Measurements from ENCODE around the gene SH3GL1. TPM values are rescaled to one million over a fixed set of nuclear protein-coding genes. Genes with fewer than 3 reads are reported as not detected.

The SH3GL1 gene
- total RNA-seq, 2 donors from 2014 or later = 42.3 to 44.4 TPM

DNA sequence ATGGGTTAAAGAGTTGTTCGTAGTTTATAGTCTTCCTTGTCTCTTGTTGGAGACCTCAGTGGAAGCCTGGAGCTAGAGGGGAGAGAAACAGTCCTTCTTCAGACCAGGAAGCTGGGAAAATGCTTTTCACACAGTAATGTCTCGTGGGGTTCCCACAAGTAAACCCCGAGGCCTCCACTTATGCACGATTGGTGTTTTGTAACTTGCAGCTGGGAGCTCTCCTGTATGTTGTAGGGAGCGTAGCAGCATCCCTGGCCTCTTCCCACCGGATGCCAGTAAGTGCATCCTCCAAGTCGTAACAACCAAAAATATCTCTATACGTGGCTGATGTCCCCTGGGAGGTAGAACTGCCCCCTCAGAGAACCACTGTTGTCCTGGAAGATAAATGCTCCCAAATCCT, 5.6 kb upstream of the SH3GL1 start:
- ATAC-seq = no peak
- intact Hi-C loops (cut with DNase I, micrococcal nuclease) = no loop called here
- no peak for DNase-seq

DNA sequence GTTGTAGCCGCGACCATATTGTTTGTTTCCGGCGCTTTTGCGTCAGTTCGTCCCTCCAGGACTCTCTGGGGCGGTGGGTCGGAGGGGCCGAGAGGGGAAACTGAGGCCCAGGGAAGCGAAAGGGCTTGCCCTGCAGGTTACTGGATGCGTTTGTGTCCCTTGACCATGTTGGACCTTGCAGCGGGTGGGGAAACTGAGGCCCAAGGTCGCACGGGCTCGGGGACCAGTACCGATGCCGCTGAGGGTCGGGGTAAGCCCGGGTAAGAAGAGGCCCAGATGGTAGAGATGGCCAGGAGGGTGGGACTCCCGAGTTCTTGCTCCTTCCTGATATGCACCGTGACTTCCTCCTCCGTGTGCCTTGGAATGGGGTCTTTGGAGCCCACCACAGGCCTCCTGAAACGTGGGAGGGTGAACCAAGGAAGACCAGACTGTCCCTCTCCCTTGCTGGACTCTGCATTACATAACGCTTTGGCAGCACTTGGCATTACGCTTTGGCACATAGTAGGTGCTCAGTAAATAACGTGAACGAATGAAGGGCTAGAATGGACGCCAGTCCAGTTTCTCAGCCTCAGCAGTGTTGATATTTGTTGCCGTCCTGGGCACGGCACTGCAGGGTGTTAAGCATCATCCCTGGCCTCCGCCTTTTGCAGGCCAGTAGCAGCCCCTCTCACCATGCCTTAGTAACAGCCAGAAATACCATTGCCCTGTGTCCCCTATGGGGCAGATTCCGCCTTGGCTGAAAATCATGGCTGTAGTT, 2.8 kb upstream of the SH3GL1 start:
- DNase-seq = peak; percentile 38 to 39
- intact Hi-C loops (cut with DNase I, micrococcal nuclease) = no loop called here
- ATAC-seq = no peak

DNA sequence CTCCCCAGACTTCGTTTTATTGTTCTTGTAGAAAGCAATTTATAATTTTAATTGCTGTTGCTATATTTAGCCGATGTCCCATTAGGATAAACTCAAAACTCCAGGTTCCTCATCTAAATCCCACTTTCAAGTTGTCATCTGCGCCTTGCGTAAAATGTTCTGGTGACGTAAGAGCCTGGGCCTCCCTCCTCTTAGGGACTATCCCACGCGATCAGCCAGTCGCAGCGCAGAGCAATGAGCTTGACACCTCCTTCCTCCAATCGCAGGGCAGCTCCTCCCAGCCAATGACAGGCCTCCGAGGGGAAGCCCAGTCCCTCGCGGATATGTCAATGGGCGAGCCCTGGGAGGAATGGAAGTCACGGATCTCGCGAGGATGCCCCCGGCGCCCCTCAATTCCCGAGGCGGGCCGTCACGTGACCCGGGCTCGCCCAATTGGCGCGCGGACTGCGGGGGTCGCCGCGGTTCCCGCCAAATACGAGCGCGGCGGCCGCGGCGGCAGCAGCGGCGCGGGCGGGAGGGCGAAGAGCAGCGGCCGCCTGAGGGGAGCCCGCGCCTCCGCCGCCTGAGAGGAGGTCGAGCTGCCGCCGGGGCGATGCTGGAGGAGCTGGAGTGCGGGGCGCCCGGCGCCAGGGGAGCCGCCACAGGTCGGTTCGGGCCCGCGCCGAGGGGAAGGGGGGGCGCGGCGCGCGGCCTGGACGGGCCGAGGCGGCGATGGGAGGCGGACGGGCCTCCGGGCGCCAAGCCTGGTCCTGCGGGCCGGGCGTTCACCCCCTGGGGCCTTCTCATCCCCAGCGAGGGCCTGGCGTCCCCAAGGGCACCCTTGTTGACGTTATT, 2.0 kb upstream of the SH3GL1 start, which contains the start of gene CHAF1A:
Gene CHAF1A, plus strand, starts transcription at position 470 of the 834 bp plus-strand sequence. Its CDS starts 123 bp downstream, at position 593.
- peak; percentile 99 to 100 for DNase-seq
- peak; percentile 88 for ATAC-seq
- intact Hi-C loops (cut with DNase I, micrococcal nuclease) = no loop called here

DNA sequence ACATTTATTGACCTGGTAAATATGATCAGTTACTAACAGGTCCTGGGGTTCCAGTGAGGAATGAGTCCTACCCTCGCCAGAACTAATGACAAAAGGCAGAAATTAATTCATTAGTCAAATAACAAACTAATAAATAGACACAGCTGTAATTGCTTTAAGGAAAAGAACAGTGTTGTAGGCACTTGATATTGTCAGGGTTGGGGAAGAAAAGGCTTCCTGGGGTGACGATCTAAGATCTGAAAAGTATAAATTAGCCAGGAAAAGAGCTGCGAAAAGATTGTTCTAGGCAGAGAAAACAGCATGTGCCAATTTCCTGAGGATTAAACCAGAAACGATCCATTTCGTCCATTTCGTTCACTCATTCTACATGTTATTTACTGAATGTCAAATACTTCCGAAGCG, 1.4 kb upstream of the SH3GL1 start:
- ATAC-seq = no peak
- intact Hi-C loops (cut with DNase I, micrococcal nuclease) = no loop called here
- DNase-seq = no peak

DNA sequence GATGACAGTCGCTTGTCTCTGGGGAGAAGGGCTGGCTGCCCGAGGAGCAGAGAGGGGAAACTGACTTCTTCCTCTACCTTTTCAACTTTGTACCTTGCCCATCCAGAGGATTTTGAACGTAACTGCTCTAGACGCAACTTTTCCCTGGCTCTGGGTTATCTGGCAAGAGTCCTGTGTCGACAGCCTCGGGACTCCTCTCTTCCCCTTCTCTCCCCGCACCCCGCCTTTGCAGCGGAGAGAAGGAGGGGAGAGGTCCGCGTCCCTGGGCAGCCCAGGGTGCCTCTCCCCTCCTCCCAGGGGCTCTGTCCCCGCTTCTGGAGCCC, 574 bp downstream of the SH3GL1 start:
- DNase-seq = no peak
- intact Hi-C loops (cut with DNase I, micrococcal nuclease) = no loop called here
- peak; percentile 25 for ATAC-seq

DNA sequence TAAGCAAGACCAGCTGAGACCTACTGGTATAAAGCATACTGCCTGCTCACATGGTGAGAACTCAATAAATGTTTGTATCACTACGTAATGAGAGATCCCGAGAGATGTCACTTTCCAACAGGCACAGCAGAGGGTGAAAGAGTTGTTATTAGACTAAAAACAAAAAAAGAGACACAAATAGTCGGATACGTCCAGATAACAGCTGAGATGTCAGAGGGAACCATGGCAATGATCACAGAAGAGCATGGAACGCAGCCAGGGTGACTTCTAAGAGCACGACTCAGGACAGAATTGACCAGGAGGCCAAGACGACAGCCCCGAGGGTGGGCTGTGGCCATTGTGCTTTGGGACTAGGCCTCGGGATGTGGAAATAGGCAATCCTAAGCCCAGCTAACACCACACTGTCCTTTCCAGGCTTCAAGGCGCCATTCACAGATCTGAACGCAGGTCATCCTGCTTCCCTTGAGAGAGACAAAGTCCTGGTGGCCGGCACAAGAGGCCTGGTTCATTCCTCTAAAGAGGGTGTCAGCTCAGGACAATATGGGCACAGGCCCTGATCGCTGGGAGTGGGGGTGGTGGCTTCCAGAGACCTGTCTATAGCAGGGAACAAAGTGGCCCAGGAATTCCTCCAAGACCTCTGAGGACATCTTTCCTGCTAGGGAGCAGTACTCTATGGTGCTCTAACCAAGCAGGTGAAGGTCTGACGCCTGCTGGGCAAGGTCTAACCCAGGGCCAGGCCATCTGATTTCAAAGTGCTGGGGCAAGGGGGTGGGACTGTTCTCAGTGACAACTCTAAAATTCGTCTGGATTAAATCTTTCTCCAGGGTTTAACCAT, 3.2 kb downstream of the SH3GL1 start:
- no peak for ATAC-seq
- no peak for DNase-seq
- intact Hi-C loops (cut with DNase I, micrococcal nuclease) = no loop called here

DNA sequence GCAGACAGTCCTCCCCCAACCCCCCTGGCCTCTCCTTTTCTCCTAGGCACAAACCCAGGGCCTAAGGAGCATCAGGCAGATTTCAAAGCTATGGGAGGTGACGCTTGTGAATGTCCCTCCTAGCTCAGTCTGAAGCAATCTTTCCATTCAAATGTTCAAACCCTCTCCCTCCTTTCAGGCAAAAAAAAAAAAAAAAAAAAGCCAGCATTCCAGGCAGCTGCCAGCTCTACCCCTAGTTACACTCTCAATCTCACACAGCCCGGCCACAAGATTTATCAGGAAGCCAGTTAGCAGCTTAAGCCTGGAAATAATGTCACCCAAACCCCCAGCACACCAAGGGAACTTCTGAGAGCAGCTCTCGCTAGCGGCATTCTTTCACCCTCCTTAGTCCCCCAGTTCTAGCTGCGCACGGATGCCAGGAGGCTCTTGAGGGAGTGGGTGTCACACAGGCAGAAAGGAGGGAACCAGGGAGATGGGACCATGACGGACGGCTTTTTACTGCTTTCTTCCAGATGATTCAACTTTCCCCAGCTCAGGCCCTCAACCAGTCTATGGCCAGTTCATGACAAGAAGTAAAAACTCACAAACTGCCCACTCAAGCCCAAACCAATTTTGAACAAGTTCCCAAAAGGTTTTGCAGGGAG, 6.3 kb downstream of the SH3GL1 start:
- intact Hi-C loops (cut with DNase I, micrococcal nuclease) = no loop called here
- ATAC-seq (no peak), DNase-seq (no peak)

DNA sequence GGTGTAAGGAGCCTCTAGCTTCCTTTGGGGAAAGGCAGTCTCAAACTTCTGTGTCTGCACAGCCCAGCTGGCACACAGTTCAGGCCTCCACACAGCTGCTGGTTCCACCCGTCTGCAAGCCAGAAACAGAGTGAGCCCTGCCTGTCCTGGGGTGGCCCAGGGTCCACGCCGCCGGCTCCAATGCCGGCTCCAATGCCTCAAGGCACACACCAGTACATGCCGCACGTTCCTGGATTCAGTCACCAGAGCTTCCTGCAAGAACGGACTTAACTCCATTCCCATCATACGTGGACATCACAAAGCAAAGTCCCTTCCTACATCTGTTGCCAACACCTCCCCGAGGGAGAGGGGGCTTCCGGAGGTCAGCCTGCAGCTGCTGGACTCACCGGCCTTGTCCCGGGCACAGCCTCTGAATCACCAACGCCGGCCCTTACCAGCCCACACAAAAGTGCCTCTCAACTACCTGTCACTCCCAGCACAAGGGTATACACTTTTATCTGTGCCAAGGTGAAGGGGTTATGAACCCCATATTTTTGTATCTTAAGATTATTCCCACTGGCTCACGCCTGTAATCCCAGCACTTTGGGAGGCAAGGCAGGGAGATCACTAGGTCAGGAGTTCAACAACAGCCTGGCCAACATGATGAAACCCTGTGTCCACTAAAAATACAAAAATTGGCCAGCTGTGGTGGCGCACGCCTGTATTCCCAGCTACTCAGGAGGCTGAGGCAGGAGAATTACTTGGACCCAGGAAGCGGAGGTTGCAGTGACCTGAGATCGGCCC, 8.5 kb downstream of the SH3GL1 start:
- ATAC-seq = no peak
- no peak for DNase-seq
- intact Hi-C loops (cut with DNase I, micrococcal nuclease) = no loop called here

DNA sequence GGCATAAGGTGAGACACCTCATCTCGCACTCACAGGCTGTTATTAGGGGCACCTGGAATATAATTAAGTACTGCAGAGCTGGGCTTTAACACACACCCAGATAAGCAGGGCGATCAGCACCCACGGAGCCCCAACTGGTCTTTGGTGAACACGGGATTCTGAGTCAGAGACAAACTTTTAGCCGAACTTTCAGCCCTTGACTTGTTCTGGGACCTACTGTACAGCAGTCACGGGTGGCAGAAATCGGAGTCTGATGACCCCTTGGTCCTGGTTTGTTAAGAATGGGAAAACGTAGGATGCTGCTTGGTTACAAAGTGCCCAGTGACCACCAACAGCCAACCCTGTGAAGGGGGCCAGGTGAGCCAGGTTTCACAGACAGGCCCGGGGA, 9.0 kb downstream of the SH3GL1 start:
- DNase-seq (no peak), ATAC-seq (no peak)
- intact Hi-C loops (cut with DNase I, micrococcal nuclease) = no loop called here

DNA sequence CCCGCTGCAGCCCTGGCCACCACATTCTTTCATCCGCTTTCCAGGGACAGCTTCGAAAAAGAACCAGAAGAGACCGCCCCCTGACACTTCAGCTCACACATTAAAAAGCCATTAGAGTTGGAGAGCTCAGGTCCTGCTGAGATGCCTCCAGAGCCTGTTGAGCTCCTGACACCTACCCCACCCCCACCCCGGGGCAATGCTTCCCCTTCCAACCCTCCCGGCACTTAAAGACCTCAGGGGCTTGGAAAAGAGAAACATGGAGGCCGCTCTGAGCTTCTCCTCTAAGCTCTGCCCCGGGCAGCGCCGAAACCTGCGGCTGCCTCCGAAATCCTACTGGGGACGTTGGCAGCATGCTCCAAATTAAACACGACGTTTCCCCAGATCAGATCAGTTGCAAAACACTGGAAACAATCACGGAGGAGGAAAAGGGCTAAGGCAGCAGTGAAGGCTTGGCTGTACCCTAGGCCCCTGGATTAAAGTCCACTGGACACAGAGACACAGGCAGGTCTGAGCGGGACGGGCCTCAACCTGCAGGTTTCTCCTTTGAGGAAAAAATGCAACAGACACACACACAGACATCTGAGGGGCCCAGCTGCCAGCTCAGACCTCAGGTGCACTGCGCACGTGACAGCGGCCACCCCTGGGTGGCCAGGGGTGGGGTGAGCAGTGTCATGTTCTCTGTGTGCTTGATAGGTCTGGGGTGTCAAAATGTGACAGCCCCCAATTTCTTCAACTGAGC, 9.6 kb downstream of the SH3GL1 start:
- ATAC-seq (peak; percentile 58), DNase-seq (no peak)
- intact Hi-C loops (cut with DNase I, micrococcal nuclease) = no loop called here

DNA sequence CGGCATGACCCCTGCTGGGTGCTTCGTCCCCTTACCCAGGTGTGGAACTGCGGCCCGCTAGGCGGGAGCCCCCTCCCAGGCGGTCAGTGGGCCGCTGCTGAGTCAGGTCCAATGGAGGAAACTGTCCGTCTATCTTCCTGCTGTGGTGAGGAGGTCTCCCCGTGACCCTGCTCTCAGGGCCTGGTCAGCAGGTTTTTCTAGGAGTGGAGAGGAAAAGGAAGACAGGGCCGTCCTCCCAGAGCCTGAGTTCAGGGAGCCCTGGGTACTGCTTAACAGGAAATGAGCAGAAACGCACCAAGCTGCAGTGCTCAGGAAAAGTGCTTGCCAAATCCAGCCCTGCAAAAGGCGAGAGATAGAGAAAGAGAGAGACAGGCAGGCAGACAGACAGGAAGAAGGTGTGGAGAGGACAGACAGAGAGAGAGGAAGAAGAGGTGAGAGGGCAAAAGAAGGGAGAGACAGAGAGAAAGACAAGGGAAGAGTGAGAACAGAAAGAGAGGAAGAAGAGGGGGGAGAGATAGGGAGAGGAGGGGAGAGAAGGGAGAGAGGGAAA, 10.3 kb downstream of the SH3GL1 start:
- intact Hi-C loops (cut with DNase I, micrococcal nuclease) = no loop called here
- ATAC-seq (peak; percentile 33), DNase-seq (peak in 1 of 2 donors; percentile 37)

DNA sequence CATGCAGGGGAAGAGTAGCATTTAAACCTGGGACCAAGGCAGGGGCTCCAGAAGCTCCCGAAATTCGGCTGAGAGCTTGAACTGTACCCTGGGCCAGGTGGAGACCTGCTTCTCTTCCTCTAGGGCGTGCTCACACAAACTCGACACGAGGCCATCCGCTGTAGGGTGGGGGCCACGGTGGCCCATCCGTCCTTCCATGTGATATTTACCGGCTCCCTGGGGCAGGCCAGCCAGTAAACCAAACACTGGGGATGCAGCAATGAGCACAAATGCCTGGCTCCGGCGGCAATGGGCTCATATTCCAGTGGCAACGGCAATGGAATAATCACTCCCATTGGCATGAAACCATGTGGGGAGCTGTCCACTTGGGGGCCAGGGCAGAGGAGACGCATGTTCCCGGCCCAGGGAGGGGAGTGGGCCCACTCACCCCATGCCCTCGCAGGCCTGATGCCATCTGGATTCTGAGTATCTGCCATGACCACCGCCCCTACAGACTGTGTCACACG, 10.8 kb downstream of the SH3GL1 start:
- ATAC-seq (no peak), DNase-seq (no peak)
- intact Hi-C loops (cut with DNase I, micrococcal nuclease) = no loop called here

DNA sequence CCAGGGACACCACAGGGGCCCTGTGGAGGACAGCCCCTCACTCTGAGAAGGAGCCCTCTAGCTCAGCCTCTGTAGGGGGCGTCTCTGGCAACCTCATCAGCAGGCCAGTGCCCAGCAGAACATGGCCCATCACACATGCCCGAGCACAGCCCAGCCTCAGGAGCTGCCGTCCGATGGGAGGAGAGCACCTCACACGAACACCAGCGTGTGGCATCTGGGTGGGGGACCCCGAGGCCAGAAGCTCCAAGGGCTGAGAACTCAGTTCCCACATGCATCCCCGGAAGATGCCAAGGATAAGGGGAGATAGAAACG, 11.3 kb downstream of the SH3GL1 start:
- ATAC-seq (no peak), DNase-seq (no peak)
- intact Hi-C loops (cut with DNase I, micrococcal nuclease) = no loop called here

DNA sequence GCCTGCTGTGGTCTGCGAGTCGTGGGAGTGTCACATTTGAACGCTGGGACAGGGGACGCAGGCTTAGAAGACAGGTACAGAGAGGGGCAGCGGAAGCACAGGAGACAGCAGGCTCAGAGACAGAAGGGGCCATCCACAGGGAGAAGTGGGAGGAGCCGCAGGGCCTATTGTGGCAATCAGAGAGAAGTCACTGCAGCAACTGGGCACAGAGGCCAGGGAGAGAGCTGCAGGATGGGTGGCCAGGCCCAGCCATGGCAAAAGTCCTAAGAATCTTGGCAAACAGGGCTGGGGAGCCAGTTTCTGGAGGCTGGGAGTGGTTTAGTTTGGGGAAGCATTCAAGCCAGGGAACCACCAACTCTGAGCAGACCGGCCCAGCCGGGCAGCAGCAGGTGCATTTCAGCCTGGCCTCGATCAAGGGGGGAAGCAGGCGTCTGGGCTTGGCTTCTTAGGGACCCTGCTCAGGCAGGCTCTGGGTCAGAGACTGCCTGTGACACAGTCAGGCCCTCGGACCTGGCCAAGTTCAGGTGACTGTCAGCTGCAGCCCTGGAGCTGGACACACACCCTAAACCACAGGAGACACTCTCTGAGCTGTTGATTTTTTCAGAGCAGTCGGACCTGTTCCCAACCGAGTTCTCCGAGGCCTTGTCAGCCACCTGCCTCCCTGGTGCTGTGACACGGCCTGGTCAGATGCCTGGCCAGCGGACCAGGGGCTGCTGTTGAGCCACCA, 11.8 kb downstream of the SH3GL1 start:
- intact Hi-C loops (cut with DNase I, micrococcal nuclease) = no loop called here
- ATAC-seq (no peak), DNase-seq (no peak)

DNA sequence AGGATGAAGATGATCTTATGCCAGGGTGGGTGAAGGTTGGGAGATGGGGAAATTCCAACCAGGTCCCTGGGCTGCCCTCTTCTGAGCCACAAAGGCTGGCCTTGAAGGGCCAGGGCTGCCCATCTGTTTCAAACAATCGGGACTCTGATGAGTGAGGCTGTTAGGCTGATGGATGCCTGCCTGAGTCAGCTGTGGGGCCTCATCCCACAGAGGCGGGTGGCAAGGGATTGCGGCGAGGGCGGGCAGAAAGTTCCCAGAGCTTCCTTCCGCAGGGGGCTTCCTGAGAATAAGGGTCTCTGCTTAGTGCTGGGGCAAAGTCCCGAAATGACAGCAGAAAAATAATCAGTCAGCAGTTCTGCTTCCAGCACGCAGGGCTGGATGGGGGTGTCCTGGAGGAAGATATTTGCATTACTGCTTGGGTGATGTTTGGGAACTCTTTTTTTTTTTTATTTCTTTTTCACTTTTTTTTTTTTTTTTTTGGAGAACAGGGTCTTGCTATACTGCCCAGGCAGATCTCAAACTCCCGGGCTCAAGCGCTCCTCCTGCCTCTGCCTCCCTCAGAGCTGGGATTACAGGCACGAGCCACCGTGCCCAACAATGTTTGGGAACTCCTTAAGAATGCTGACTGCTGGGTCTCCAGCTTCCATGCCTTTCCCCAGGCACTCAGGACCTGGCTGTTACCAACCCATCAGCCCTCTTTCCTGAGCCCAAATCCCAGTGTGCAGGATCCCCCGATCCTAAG, 14.1 kb downstream of the SH3GL1 start:
- DNase-seq (no peak), ATAC-seq (no peak)
- intact Hi-C loops (cut with DNase I, micrococcal nuclease) = no loop called here
